ENCODE measurements around the gene DLX5. TPM values are rescaled to one million over a fixed set of nuclear protein-coding genes. Genes with fewer than 3 reads are reported as not detected.
"Not testable (repeated sequence)": the region's sequence is repeated elsewhere in the genome, so short reads cannot be mapped to it uniquely, and the experiment has no call there.

Gene DLX5
- total RNA-seq (2014; rRNA removed; shearing (Covaris generic)), result 0.48 and 0.59 TPM in 2 replicates

- peak; percentile 43 for DNase-seq (ENCODE audit: low read depth)
Measured at GRCh38 chr7:97024209-97025129, at the start of gene DLX5. Gene DLX5 (minus strand): TSS chr7:97024831. CDS start chr7:97024623, 208 bp downstream.

- not testable (repeated sequence) for DNase-seq (ENCODE audit: low read depth)
Measured at GRCh38 chr7:97072025-97072424, 47.4 kb upstream of the DLX5 start.

DNA sequence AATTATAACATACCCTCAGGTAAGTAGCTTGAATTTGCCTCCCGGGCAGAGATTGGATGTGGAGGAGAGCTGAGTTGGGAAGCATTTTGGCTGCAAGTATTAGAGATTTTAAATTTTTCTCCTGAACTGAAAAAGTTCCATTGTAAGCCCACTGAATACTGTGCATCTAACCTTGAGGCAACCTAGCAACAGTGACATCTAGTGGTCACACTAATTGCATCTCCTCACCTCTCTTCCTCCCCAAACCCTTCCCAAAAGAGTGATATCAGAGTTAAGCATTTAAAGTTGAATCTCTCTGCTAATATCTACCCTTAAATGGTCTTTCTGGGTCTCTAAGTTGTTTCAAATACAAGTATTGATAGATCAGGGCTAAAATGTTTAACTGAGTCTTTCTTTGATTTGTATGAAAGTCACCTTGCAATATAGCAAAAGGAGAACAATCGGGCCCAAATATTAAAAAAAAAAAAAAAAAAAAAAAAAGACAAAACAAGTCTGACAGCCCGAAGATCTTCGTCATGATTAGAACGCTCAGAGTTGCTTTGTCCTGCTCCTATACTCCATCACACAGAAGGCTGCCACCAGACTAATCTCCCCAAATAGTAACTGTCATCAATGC, 40.4 kb upstream of the DLX5 start:
- peak; percentile 52 for DNase-seq (ENCODE audit: low read depth)

DNA sequence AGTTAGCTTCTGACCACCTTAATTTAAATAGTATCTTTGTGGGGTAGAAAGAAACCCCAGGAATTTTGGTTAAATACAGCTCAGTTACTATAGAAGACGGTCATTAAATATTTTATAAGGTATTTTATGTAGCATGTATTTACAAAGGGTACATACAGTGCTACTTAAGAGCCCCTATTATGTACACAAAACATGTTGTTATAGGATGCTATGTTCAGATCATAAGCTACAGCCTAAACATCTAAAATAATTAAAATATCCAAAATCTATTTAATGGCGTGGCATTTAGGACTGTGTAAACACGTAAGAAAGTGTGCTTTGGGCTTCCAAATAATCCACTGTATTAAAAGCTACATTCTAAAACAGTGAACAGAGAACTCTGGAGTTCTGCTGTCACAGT, 39.4 kb upstream of the DLX5 start:
- DNase-seq (ENCODE audit: low read depth), result no peak

DNA sequence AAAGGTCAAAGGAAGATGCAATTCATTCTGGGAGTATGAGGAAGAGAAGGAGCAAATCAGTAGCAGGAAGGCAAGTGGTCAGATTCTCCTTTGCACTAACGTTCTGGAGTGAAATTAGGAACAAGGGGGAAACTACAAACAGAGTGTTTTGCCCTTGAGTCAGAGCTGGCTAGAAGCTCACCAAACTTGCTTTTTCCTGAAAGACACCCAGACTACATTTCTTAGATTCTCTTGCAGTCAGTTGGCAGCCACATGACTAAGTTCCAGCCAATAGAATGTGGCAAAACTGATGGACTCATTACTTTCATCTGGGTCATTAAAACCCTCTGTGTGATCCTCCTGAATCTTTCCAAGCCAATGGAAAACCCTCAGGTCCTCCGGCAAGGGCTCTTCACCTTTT, 18.6 kb upstream of the DLX5 start:
- no peak for DNase-seq (ENCODE audit: low read depth)

DNA sequence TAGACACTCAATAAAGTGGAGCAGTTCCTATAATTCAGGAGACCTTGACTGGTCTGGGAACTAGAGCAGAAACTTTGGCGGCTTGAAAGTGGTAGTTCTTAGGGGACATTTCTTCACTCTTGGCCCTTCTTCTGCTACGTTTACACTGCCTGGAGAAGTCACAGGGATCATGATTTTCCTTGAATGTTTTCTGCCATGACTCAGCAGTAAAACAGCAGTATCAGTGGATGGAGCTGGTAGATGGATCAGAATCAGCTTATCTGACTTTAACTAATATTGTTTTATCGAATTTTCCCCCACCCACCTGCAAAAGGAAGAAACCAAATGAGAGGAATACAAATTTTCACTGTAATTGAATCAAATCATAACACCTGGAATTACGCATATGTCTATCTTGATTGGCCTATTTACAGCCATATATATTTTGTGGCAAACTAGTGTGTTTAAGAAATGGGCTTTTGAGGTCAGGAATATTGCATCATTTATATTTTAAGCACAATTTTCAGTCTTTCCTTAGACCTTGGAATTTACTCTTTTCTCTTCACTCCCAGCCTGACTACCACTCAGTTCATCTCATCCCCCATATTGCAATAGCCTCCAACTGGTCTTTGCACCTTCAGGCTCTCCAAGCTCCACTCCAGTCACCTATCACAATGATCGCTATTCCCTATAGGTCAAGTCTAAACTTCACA, 14.9 kb upstream of the DLX5 start:
- no peak for DNase-seq (ENCODE audit: low read depth)

GRCh38 chr7:97034213-97034852, 9.7 kb upstream of the DLX5 start:
- not testable (repeated sequence) for DNase-seq (ENCODE audit: low read depth)

DNA sequence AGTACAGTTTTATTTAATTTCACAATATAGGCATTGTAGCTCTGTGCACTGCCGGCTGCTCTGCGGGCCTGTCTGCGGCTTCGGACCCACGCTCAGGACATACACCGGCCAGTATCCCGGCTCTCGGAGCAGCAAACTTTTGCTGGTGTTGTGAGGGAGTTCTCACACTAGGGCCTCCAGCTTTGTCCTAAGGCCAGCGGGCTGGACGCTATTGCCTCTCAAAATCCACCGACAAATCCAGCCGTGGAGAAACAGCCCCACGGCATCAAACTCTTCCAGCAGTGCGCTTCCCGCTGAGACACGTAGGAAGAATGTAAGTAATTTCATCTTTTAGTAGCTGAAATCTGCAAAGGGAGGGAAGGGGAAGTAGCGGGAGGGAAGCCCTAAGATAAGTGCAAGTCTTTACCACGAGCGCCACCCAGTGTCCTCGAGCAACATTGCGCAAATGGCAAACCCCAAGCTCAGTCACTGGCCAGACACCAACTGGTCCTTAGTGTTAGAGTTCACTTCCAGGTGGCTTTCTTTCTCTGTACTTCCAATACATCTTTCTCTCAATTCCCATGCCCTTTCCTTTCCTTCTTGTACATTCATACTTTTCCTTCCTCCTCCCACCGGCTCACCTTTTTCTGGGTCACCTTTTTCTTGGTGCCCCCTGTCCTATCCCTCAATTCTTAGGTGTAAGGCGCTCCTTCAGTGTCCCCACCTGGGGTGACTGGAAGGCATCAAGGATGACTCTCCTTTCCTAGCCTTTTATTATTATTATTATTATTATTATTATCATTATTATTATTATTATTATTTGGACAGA, 3.0 kb upstream of the DLX5 start:
- DNase-seq (ENCODE audit: low read depth), result peak; percentile 75

DNA sequence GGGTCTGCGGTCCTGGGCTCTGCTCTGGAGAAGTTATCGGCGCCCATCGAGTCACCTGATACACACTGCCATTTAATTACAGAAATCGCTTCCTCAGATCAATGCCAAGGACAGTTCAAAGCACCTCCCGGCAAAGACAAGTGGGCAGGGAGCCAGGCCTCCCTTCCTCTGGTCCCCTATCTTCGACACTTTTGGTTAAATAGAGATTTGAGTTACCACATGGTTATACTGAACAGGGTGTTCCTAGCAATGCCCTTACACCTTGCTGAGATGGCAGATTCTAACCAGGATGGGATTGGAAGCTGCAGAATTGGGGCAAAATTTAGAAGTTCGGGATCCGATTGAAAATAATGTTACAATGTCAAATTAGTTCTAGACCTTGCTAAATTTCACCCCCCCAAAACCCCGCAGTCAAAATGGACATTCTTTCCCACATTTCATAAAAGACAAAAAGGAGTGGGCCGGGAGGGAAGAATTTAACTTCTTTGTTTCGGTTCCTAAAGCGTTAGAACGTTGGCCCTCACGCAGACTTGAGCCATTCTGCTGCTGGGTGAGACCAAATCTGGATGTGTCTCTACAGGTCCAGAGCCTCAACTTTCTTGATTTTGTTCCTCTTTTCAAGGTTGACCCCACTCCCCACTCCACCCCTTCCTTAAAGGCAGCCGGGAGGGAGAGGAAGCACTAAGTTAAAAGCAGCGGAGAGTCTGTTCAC, 2.2 kb upstream of the DLX5 start:
- DNase-seq (ENCODE audit: low read depth), result no peak

DNA sequence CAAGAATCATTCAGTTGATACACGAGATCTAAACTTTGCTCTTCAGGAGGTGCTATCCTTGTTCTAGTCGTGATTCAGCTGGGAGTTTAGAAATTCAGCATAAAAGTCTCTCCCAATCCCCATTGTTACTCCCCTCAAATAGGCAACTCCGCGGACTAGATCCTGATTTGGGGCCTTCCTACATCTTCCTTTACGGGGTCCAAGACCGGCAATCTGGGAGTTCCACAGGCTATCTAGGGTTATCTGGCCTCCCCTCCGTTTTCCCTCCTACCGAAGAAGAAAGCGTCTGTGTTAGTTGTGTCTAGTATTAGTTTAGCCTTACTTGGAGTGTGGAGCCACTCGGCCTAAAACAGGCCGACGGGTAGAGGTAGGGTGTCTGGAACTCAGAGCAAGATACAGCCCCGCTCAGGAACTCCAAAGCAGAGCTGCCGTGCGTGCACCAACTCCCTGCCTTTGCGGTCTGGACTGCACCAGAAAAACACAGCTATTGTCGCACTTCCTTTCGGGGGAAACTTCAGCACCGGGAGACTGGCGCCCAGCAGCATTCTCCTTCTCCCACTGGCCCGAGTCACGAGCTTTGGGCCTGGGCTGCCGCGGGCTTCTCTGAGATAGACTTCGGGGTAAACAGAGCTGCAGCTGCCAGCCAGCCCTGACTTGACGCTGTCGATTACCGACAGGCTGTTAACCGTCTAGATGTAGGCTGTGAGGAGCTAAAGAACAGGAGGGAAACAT, 1.5 kb upstream of the DLX5 start:
- DNase-seq (ENCODE audit: low read depth), result no peak

- no peak for DNase-seq (ENCODE audit: low read depth)
Measured at GRCh38 chr7:97025130-97025499, 484 bp upstream of the DLX5 start.

GRCh38 chr7:97022491-97023306, 1.9 kb downstream of the DLX5 start:
- DNase-seq (ENCODE audit: low read depth), result no peak

GRCh38 chr7:97021747-97022490, 2.7 kb downstream of the DLX5 start:
- no peak for DNase-seq (ENCODE audit: low read depth)

- DNase-seq (ENCODE audit: low read depth), result no peak
Measured at GRCh38 chr7:97020996-97021746, 3.5 kb downstream of the DLX5 start.

GRCh38 chr7:97020601-97020995, 4.0 kb downstream of the DLX5 start:
- DNase-seq (ENCODE audit: low read depth), result no peak

- no peak for DNase-seq (ENCODE audit: low read depth)
Measured at GRCh38 chr7:97019710-97020225, 4.9 kb downstream of the DLX5 start.

Measured in RPMI7951 (cell line).